Epithelial cell of esophagus (primary cell): Measurements from ENCODE around the gene ZGPAT.
A peak's percentile ranks its signal among the peaks of the same experiment; 100 is the strongest.

Experiments used
- DNase-seq: peaks from one replicate; pipeline ENCODE4 v3.0.0; 2010; ENCODE audit warnings: low read depth
- H3K4me3 ChIP-seq: 2 replicates; pipeline ENCODE4 v1.5.1; 2011; ENCODE audit warnings: mild to moderate bottlenecking, low read length, control low read depth
- TF ChIP-seq, protein P1 (sequence below): IDR thresholded peaks from 2 replicates; pipeline ENCODE4 v1.5.1; 2011; ENCODE audit warnings: low read depth, mild to moderate bottlenecking, low read length, control low read depth, inconsistent platforms; ENCODE audit not compliant: insufficient read depth; ENCODE audit errors: missing control alignments

The ZGPAT gene

GRCh38 chr20:63686094-63686491, 21.7 kb upstream of the ZGPAT start:
- DNase-seq = no peak
- no peak overlapping the region for H3K4me3 ChIP-seq
- TF ChIP-seq, protein P1, sequence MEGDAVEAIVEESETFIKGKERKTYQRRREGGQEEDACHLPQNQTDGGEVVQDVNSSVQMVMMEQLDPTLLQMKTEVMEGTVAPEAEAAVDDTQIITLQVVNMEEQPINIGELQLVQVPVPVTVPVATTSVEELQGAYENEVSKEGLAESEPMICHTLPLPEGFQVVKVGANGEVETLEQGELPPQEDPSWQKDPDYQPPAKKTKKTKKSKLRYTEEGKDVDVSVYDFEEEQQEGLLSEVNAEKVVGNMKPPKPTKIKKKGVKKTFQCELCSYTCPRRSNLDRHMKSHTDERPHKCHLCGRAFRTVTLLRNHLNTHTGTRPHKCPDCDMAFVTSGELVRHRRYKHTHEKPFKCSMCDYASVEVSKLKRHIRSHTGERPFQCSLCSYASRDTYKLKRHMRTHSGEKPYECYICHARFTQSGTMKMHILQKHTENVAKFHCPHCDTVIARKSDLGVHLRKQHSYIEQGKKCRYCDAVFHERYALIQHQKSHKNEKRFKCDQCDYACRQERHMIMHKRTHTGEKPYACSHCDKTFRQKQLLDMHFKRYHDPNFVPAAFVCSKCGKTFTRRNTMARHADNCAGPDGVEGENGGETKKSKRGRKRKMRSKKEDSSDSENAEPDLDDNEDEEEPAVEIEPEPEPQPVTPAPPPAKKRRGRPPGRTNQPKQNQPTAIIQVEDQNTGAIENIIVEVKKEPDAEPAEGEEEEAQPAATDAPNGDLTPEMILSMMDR = no peak

DNA sequence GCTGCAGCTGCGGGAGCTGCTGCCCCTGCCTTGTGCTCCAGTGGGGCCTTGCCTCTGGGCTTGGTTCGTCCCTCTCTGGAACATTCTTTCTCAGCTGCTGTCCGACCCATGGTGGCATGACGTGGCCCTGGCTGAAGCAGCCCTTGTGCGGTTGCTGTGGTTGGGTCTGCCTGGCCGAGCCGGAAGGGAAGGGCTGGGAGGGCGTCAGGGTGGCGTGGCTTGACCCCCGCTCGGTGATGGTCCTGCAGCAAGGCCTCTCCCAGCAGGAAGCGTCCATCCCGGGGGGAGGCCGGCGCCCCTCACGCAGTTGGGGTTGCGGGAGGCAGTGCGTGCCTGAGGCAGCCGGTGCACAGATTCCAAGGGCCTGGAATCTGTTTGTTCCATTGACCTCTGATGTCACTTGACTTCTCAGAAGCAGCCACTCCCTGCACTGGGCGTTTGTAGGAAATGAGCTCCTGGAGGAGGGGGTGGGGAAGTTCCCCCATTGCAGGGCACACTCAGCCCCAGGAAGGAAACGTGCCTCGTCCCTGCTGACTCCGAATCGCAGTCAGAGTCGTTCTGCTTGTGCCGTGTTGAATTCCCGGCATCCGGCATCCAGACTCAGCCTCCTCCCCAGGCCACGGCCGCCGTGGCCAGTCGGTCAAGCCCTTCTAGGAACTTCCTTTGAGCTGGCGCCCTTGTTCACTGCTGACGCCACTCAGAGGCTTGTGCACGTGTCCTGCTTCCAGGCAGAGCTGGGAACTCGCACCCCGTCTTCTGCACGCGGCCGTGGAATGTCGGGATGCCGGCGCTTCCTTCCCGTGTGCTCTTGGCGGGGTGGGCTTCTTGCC, 21.1 kb upstream of the ZGPAT start:
- no peak overlapping the region for H3K4me3 ChIP-seq
- peak; percentile 64 for DNase-seq

DNA sequence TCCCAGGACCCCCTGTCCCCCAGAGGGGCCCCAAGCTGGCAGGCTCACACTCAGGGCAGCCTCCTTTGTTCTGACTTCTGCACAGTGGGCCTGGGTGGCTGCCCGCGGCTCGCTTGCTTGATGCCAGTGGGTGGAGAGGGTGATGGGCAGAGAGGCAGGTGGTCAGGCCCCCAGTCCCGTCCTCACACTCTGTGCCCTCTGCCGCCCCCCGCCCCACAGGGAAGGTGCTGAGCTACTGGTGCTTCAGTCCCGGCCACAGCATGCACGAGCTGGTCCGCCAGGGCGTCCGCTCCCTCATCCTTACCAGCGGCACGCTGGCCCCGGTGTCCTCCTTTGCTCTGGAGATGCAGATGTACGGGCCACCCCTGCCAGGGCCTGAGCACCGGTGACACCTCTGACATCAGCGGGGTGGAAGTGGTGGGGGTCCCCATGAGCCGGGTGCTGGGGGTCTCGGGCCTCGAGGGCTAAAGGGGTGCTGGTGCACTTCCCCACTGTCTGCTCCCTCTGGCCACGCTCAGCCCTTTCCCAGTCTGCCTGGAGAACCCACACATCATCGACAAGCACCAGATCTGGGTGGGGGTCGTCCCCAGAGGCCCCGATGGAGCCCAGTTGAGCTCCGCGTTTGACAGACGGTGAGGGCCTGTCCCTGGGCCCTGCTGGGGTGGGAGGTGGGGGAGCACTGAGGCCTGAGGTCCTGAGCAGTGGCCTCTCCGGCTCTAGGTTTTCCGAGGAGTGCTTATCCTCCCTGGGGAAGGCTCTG, 20.2 kb upstream of the ZGPAT start:
- H3K4me3 ChIP-seq = no peak overlapping the region
- TF ChIP-seq, protein P1 = no peak
- no peak for DNase-seq

More for the DNA sequence above, 21.1 kb upstream of the ZGPAT start:
- TF ChIP-seq, protein P1 = no peak

DNA sequence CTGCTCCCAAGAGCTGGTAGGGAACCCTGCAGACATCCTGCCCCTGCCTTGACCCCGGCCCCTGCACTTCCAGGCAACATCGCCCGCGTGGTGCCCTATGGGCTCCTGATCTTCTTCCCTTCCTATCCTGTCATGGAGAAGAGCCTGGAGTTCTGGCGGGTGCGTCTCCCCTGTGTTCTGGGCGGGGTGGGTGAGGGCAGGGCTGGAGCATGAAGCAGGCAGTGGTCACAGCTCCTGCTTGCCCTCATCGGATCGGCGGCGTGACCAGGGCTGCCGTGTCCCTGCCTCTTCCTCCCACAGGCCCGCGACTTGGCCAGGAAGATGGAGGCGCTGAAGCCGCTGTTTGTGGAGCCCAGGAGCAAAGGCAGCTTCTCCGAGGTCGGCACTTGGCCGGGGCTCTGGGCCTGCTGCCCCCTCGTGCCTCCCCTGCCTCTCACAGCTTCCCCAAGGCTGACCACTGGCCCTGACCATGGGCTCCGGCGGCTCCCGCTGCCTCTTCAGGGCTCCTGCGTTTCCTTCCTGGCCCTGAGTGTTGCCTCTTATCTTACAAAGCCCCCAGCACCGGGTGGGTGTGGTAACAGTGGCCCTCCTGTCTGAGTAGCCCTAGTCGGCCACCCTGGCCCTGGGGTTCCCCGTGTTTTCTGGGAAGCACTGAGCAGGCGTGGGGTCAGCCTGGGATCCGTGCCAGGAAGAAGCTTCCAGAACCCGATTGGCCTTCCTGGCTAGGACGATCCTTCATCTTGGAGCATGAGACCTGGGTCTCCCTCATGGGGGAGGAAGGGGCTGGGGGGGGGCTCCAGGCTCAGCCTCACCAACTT, 19.4 kb upstream of the ZGPAT start:
- TF ChIP-seq, protein P1 = no peak
- H3K4me3 ChIP-seq = no peak overlapping the region
- DNase-seq = no peak

DNA sequence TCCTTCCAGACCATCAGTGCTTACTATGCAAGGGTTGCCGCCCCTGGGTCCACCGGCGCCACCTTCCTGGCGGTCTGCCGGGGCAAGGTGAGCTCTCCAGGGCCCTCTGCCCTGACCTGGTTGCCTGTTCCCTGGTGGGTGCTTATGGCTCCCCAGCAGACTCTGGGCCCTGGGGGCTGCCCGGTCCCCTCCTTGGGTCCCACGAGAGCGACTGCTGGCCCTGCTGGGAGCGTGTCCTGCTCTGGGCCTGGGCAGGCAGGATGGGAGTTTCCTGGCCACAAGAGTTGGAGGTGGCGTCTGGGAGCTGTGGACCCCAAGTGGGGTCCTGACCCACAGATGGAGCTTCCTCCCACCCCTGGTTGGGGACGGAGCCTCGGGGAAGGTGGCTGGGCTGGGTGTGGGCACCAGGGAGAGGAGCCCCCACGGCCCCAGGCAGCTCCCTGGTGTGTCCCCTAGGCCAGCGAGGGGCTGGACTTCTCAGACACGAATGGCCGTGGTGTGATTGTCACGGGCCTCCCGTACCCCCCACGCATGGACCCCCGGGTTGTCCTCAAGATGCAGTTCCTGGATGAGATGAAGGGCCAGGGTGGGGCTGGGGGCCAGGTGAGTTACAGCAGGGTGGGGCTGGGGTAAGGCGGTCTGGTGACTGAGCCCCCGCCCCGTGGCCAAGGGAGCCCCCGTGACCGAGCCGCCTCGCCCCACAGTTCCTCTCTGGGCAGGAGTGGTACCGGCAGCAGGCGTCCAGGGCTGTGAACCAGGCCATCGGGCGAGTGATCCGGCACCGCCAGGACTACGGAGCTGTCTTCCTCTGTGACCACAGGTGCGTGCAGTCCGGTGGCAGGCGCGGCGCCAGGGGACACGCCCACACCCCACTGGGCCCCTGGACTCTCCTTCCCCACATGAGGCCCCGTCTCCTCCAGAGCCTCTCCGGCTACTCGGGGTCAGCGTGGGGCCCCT, 18.5 kb upstream of the ZGPAT start:
- TF ChIP-seq, protein P1 = no peak
- H3K4me3 ChIP-seq = no peak overlapping the region
- DNase-seq = no peak
